Measurements from ENCODE around the gene FNBP1L. TPM values are rescaled to one million over a fixed set of nuclear protein-coding genes. Genes with fewer than 3 reads are reported as not detected.

Gene FNBP1L
- total and polyA plus RNA-seq, 9 of the 15 experiments (the other 6 are each of a cell fraction or from before 2014, with no cell fraction given) = 1.4 to 6.9 (median 5.9) TPM

DNA sequence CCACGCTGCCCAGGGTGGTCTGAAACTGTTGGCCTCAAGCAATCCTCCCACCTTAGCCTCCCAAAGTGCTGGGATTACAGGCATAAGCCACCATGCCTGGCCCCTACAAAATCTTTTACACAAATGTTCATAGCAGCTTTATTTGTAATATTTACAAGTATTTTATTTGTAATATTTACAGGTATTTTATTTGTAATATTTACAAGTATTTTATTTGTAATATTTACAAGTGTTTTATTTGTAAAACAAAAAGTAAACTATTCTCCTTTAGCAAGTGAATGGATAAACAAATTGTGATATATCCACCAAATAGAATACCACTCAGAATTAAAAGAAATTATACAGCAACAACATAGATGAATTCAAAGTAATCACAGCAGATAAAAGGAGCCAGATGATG, 11.4 kb upstream of the FNBP1L start:
- 0% methylated on average over 1 of the region's 1 CpG for WGBS (ENCODE audit: insufficient coverage, low coverage, missing lambda C conversion rate)
- Histone ChIP-seq H3K4me3 (no peak overlapping the region), H3K4me2 (ENCODE audit: insufficient read depth, low read length) (no peak overlapping the region), H3K36me3 (ENCODE audit: control insufficient read depth, insufficient read depth, low read length) (no peaks in the 10 kb centered on the region), H2AFZ (ENCODE audit: low read depth, low read length) (no peak overlapping the region), H3K4me1 (replicated peaks in 1 of 2; ENCODE audit: control insufficient read depth in 2 of 2, insufficient read depth in 2 of 2, low read length in 2 of 2) (no peaks in the 10 kb centered on the region), H3K9ac (ENCODE audit: insufficient read depth in 1 of 2, low read depth in 2 of 2, low read length in 2 of 2) (no peak overlapping the region), H3K27me3 (ENCODE audit: control insufficient read depth in 2 of 2, insufficient read depth in 2 of 2, low read length in 2 of 2) (no peaks in the 10 kb centered on the region), H3K27ac (ENCODE audit: extremely low read depth, low read depth, low read length) (no peak overlapping the region), H3K9me3 (replicated peaks; ENCODE audit: control insufficient read depth, insufficient read depth, low read depth, low read length) (peaks cover 4% of the 10 kb centered on the region), H4K20me1 (replicated peaks; ENCODE audit: control insufficient read depth, insufficient read depth, low read length) (no peaks in the 10 kb centered on the region), H3K9me1 (ENCODE audit: control insufficient read depth, insufficient read depth, low read length) (no peaks in the 10 kb centered on the region), H3K79me2 (ENCODE audit: control insufficient read depth, insufficient read depth, low read length) (no peaks in the 10 kb centered on the region)
- DNase-seq (ENCODE audit: extremely low read depth in 1 of 4, low spot score in 3 of 4) (no peak), ATAC-seq (no peak), FAIRE-seq (no peak)
- ChIA-PET POLR2A (interaction anchor here (0.7 to 1.0 kb wide), 2 partner anchors 8 to 12 kb away, joined by 3 read pairs; partner anchors contain the start of gene FNBP1L), CTCF (ENCODE audit: low intra/inter-chr PET ratio) (no interaction called here)
- no TSS peak for BruUV-seq (replicated peaks)
- intact Hi-C loops (cut with micrococcal nuclease) = loop anchor here (5.0 kb wide), 1 partner anchor 129 kb away; no protein-coding TSS in a partner anchor
- in situ Hi-C loops (cut with MboI) = loop anchor here (10.0 kb wide), 2 partner anchors 132 to 398 kb away; no protein-coding TSS in a partner anchor
- TF ChIP-seq ZEB2 (IDR thresholded peaks at IDR 0.05) (no peak), ZNF740 (CRISPR knock-in tag; IDR thresholded peaks at IDR 0.05) (no peak), ZNF740 (tag; IDR thresholded peaks at IDR 0.05) (no peak), HMG20A (CRISPR knock-in tag; conservative IDR thresholded peaks at IDR 0.05) (no peak), HLTF (IDR thresholded peaks at IDR 0.05) (no peak), HDAC8 (tag; IDR thresholded peaks at IDR 0.05) (no peak), FOXA3 (CRISPR knock-in tag; conservative IDR thresholded peaks at IDR 0.05 in 1 of 2, IDR thresholded peaks at IDR 0.05 in 1 of 2) (no peak), ZFP91 (CRISPR knock-in tag; IDR thresholded peaks at IDR 0.05) (no peak), HES1 (IDR thresholded peaks at IDR 0.05; ENCODE audit: low read depth) (no peak), GABPB2 (CRISPR knock-in tag; conservative IDR thresholded peaks at IDR 0.05) (no peak), PRDM10 (IDR thresholded peaks at IDR 0.05; ENCODE audit: partially characterized antibody) (no peak), ZFPM2 (CRISPR knock-in tag; IDR thresholded peaks at IDR 0.05) (no peak), ZNF780A (CRISPR knock-in tag; IDR thresholded peaks at IDR 0.05) (no peak)
